ENCODE measurements around the gene ADPRS.

The ADPRS gene

DNA sequence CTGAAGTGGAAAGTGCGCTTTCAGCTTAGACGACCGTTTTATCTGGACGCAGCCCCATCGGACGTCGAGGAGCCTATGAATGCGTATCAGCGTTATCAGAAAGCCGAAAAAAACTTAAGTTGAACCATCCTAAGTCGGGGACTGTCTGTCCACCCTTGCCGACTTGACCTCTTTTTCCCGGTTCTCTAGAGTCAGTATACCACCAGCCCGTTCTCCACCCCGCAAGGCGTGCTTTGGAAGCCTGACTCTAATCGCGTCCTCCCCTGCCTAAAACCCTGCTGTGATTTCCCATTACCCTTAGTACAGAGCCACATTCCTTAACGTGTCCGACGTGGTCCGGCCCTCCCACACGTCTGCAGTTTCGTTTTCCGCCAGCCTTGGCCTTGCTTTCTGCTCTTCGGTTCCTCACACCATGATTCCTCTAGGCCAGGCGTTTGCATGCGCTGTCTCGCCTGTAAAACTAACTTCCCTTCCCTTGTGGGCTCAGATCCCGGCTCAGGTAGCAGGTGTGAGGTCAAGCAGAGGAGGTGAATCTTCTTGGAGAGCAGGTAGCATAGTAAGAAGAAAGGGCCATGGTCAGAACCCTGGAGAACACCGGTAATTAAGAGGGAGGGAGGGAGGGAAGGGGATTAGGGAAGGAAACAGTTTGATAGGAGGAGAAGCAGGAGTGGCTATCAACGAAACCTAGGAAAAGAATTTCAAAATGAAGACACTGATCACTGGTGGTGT, 865 bp downstream of the ADPRS start:
- Histone ChIP-seq H4K20me1 (ENCODE audit: insufficient read depth, low read length) (no peaks in the 10 kb centered on the region), H3K36me3 (ENCODE audit: insufficient read depth, low read length) (peaks cover 38% of the 10 kb centered on the region), H3K79me2 (ENCODE audit: insufficient read depth, low read length) (no peaks in the 10 kb centered on the region), H2AFZ (ENCODE audit: low read length) (no peak overlapping the region), H3K9me3 (ENCODE audit: low read length) (no peaks in the 10 kb centered on the region), H3K27me3 (ENCODE audit: insufficient read depth, low read length) (no peaks in the 10 kb centered on the region), H3K9ac (ENCODE audit: low read length) (peak overlapping the region; percentile 78), H3K9me2 (ENCODE audit: low read depth, low read length) (no peaks in the 10 kb centered on the region), H3K4me3 (ENCODE audit: low read depth, low read length, poor library complexity, severe bottlenecking) (peak overlapping the region; percentile 79), H3K27ac (ENCODE audit: low read depth, low read length, poor library complexity, severe bottlenecking) (no peak overlapping the region), H3K4me1 (ENCODE audit: insufficient read depth, low read length, severe bottlenecking) (peaks cover 18% of the 10 kb centered on the region), H3K4me2 (ENCODE audit: low read length) (peak overlapping the region; percentile 94), H3F3A (ENCODE audit: insufficient read depth, low read length) (no peaks in the 10 kb centered on the region)
- TF ChIP-seq, protein P1, sequence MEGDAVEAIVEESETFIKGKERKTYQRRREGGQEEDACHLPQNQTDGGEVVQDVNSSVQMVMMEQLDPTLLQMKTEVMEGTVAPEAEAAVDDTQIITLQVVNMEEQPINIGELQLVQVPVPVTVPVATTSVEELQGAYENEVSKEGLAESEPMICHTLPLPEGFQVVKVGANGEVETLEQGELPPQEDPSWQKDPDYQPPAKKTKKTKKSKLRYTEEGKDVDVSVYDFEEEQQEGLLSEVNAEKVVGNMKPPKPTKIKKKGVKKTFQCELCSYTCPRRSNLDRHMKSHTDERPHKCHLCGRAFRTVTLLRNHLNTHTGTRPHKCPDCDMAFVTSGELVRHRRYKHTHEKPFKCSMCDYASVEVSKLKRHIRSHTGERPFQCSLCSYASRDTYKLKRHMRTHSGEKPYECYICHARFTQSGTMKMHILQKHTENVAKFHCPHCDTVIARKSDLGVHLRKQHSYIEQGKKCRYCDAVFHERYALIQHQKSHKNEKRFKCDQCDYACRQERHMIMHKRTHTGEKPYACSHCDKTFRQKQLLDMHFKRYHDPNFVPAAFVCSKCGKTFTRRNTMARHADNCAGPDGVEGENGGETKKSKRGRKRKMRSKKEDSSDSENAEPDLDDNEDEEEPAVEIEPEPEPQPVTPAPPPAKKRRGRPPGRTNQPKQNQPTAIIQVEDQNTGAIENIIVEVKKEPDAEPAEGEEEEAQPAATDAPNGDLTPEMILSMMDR (IDR thresholded peaks at IDR 0.05; ENCODE audit: low read length), result no peak
- no peak for TF ChIP-seq EZH2 (IDR thresholded peaks at IDR 0.05; ENCODE audit: borderline replicate concordance, low read length)

DNA sequence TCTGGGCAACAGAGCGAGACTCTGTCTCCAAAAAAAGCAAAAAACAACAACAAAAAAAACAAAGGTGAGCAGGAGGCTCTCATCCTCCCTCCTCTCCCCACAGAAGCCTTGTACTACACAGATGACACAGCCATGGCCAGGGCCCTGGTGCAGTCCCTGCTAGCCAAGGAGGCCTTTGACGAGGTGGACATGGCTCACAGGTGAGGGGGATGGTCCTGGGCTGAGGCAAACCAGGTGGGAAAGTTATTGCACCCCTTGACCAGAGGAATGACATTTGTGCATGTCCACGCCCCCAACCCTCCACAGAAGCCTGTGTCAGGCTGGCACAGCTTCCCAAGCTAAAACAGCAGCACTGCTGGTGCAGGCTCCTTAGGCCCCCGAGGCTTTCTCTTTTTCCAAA, 2.4 kb downstream of the ADPRS start:
- Histone ChIP-seq H3K4me3 (ENCODE audit: low read depth, low read length, poor library complexity, severe bottlenecking) (no peak overlapping the region), H3K27ac (ENCODE audit: low read depth, low read length, poor library complexity, severe bottlenecking) (no peak overlapping the region), H2AFZ (ENCODE audit: low read length) (no peak overlapping the region), H3K27me3 (ENCODE audit: insufficient read depth, low read length) (no peaks in the 10 kb centered on the region), H3K9me3 (ENCODE audit: low read length) (no peaks in the 10 kb centered on the region), H4K20me1 (ENCODE audit: insufficient read depth, low read length) (no peaks in the 10 kb centered on the region), H3K4me2 (ENCODE audit: low read length) (no peak overlapping the region), H3F3A (ENCODE audit: insufficient read depth, low read length) (no peaks in the 10 kb centered on the region), H3K79me2 (ENCODE audit: insufficient read depth, low read length) (no peaks in the 10 kb centered on the region), H3K4me1 (ENCODE audit: insufficient read depth, low read length, severe bottlenecking) (peaks cover 18% of the 10 kb centered on the region), H3K9me2 (ENCODE audit: low read depth, low read length) (no peaks in the 10 kb centered on the region), H3K9ac (ENCODE audit: low read length) (no peak overlapping the region), H3K36me3 (ENCODE audit: insufficient read depth, low read length) (peaks cover 53% of the 10 kb centered on the region)
- TF ChIP-seq, protein P1 (IDR thresholded peaks at IDR 0.05; ENCODE audit: low read length), result no peak
- TF ChIP-seq EZH2 (IDR thresholded peaks at IDR 0.05; ENCODE audit: borderline replicate concordance, low read length), result no peak

DNA sequence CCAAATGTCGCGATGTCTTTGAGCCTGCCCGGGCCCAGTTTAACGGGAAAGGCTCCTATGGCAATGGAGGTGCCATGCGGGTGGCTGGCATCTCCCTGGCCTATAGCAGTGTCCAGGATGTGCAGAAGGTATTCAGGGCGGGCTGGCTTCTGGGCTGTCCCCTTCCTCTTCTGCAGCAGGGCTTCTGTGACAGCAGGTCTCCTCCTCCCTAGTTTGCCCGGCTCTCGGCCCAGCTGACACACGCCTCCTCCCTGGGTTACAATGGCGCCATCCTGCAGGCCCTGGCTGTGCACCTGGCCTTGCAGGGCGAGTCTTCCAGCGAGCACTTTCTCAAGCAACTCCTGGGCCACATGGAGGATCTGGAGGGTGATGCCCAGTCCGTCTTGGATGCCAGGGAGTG, 3.0 kb downstream of the ADPRS start:
- H3K27me3 ChIP-seq (ENCODE audit: insufficient read depth, low read length), result no peaks in the 10 kb centered on the region
- H3K9me3 ChIP-seq (ENCODE audit: low read length), result no peaks in the 10 kb centered on the region
- TF ChIP-seq, protein P1 (IDR thresholded peaks at IDR 0.05; ENCODE audit: low read length), result no peak
- no peak for TF ChIP-seq EZH2 (IDR thresholded peaks at IDR 0.05; ENCODE audit: borderline replicate concordance, low read length)
- H3F3A ChIP-seq (ENCODE audit: insufficient read depth, low read length), result no peaks in the 10 kb centered on the region
- no peak overlapping the region for H3K4me3 ChIP-seq (ENCODE audit: low read depth, low read length, poor library complexity, severe bottlenecking)
- H3K79me2 ChIP-seq (ENCODE audit: insufficient read depth, low read length), result no peaks in the 10 kb centered on the region
- no peaks in the 10 kb centered on the region for H3K9me2 ChIP-seq (ENCODE audit: low read depth, low read length)
- H3K36me3 ChIP-seq (ENCODE audit: insufficient read depth, low read length), result peaks cover 56% of the 10 kb centered on the region
- peaks cover 18% of the 10 kb centered on the region for H3K4me1 ChIP-seq (ENCODE audit: insufficient read depth, low read length, severe bottlenecking)
- no peak overlapping the region for H3K27ac ChIP-seq (ENCODE audit: low read depth, low read length, poor library complexity, severe bottlenecking)
- no peak overlapping the region for H3K4me2 ChIP-seq (ENCODE audit: low read length)
- no peaks in the 10 kb centered on the region for H4K20me1 ChIP-seq (ENCODE audit: insufficient read depth, low read length)
- H2AFZ ChIP-seq (ENCODE audit: low read length), result no peak overlapping the region
- no peak overlapping the region for H3K9ac ChIP-seq (ENCODE audit: low read length)

Data from OCI-LY1 (cell line).